Endothelial cell of umbilical vein (primary cell): ENCODE results near the gene UHRF1.

Experiments
- MYC ChIP-seq: IDR thresholded peaks from one replicate; pipeline ENCODE4 v1.6.1; 2011; ENCODE audit warnings: mild to moderate bottlenecking, low read depth, low read length
- POLR2A ChIP-seq: IDR thresholded peaks from 2 replicates; pipeline ENCODE4 v1.6.1; 2012; ENCODE audit warnings: low read depth, mild to moderate bottlenecking, control low read depth, low read length
- TF ChIP-seq, protein P1 (sequence below), 2 donors: IDR thresholded peaks; 1 replicate in 1 of 2; 2 replicates in 1 of 2; pipeline ENCODE4 v1.5.1; 2011; ENCODE audit warnings: low read length in 2 of 2, mild to moderate bottlenecking in 2 of 2, moderate library complexity in 2 of 2, control low read depth in 1 of 2, inconsistent platforms in 1 of 2, low read depth in 1 of 2; ENCODE audit not compliant: insufficient read depth in 1 of 2; ENCODE audit errors: extremely low read depth in 1 of 2

DNA sequence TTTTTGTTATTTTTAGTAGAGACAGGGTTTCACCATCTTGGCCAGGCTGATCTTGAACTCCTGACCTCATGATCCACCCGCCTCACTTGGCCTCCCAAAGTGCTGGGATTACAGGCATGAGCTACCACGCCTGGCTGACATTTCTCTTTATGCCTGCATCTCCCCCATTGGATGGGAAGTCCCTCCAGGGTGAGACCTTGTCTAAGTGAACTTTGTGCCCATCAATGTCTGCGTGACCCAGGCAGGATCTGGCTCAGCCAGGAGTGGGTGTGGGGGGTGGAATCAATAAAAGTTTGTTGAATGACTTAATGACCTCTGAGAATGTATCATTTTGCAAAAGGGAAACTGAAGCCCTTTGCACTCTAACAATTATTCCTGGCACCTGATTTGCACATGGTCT, 4.8 kb upstream of the UHRF1 start:
- TF ChIP-seq, protein P1, sequence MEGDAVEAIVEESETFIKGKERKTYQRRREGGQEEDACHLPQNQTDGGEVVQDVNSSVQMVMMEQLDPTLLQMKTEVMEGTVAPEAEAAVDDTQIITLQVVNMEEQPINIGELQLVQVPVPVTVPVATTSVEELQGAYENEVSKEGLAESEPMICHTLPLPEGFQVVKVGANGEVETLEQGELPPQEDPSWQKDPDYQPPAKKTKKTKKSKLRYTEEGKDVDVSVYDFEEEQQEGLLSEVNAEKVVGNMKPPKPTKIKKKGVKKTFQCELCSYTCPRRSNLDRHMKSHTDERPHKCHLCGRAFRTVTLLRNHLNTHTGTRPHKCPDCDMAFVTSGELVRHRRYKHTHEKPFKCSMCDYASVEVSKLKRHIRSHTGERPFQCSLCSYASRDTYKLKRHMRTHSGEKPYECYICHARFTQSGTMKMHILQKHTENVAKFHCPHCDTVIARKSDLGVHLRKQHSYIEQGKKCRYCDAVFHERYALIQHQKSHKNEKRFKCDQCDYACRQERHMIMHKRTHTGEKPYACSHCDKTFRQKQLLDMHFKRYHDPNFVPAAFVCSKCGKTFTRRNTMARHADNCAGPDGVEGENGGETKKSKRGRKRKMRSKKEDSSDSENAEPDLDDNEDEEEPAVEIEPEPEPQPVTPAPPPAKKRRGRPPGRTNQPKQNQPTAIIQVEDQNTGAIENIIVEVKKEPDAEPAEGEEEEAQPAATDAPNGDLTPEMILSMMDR (IDR thresholded peaks at IDR 0.05; ENCODE audit: extremely low read depth in 1 of 2, insufficient read depth in 1 of 2, low read depth in 1 of 2, low read length in 2 of 2), result no peak
- TF ChIP-seq POLR2A (no peak), MYC (no peak)
